Upper lobe of left lung (tissue), 4 donors: ENCODE data around the gene DBNDD1.

Experiments
- POLR2AphosphoS5 ChIP-seq, 2 donors: sonication (generic); formaldehyde crosslinking; IDR thresholded peaks; one replicate each; pipeline ENCODE4 v1.5.1; 2017; ENCODE audit warnings: antibody characterized with exemption in 2 of 2
- TF ChIP-seq, protein P1 (sequence below), 6 experiments: fragments of 450-650 bp in 4 of 6; fragments of 200-600 bp in 2 of 6; sonication (generic) in 2 of 6; IDR thresholded peaks; one replicate each; pipeline ENCODE4 v1.5.1; 2016 to 2019; ENCODE audit warnings: antibody characterized with exemption in 6 of 6

DNA sequence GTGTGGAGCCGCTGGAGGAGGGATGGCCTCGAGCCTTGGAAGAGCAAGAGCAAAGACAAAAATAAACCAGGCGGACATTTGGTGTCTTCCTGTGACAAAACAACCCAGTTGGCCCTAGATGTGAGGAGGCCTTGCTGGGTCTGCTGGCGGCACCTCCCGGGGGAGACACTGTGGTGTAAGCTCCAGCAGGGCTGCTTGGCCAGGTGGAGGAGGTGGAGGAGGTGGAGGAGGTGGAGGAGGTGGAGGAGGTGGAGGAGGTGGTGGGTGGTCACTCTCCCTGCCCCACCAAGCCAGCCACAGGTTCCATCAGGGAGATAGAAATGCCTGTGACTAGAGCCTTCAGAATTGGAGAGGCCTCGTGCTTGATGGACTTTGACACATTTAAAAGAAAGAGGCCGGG lies 32.1 kb downstream of the DBNDD1 start:
- TF ChIP-seq, protein P1, sequence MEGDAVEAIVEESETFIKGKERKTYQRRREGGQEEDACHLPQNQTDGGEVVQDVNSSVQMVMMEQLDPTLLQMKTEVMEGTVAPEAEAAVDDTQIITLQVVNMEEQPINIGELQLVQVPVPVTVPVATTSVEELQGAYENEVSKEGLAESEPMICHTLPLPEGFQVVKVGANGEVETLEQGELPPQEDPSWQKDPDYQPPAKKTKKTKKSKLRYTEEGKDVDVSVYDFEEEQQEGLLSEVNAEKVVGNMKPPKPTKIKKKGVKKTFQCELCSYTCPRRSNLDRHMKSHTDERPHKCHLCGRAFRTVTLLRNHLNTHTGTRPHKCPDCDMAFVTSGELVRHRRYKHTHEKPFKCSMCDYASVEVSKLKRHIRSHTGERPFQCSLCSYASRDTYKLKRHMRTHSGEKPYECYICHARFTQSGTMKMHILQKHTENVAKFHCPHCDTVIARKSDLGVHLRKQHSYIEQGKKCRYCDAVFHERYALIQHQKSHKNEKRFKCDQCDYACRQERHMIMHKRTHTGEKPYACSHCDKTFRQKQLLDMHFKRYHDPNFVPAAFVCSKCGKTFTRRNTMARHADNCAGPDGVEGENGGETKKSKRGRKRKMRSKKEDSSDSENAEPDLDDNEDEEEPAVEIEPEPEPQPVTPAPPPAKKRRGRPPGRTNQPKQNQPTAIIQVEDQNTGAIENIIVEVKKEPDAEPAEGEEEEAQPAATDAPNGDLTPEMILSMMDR (IDR thresholded peaks at IDR 0.05), result no peak
- no peak for TF ChIP-seq POLR2AphosphoS5 (IDR thresholded peaks at IDR 0.05)
